BJ (cell line): Measurements from ENCODE around the gene LRRC52. TPM values are rescaled to one million over a fixed set of nuclear protein-coding genes. Genes with fewer than 3 reads are reported as not detected.

Source experiments
- CTCF ChIA-PET: fragments of 350-600 bp; formaldehyde crosslinking; extraction: SDS; loops from one replicate; lab custom pipeline; 2021; ENCODE audit warnings: antibody characterized with exemption, inconsistent platforms; lab: Yijun Ruan, JAX
- POLR2A ChIA-PET: fragments of 300-600 bp; sonication (Branson Sonifier 250); formaldehyde crosslinking; extraction: SDS; loops from one replicate; lab custom pipeline; 2021; ENCODE audit warnings: antibody characterized with exemption; lab: Charles Lee
- DNase-seq: peaks from one replicate; pipeline ENCODE4 v3.0.0-alpha.2; 2011; ENCODE audit warnings: low read depth
- H3K27me3 ChIP-seq: 2 replicates; pipeline ENCODE4 v1.6.0; 2011; ENCODE audit warnings: low read length; ENCODE audit not compliant: control insufficient read depth, insufficient read depth
- H3K36me3 ChIP-seq: 2 replicates; pipeline ENCODE4 v1.5.1; 2011; ENCODE audit warnings: low read length; ENCODE audit not compliant: control insufficient read depth, insufficient read depth
- H3K4me3 ChIP-seq: 2 replicates; pipeline ENCODE4 v1.5.1; 2011; ENCODE audit warnings: low read depth, mild to moderate bottlenecking, control low read depth, low read length
- polyA plus RNA-seq: library from polyadenylated mRNA; depleted of rRNA; stranded (reverse); fragments of >200 nt; gene quantifications from 2 replicates; pipeline ENCODE4 v1.2.3, GENCODE V29; 2011
- TF ChIP-seq, protein P1 (sequence below): IDR thresholded peaks from 2 replicates; pipeline ENCODE4 v1.5.1; 2011; ENCODE audit warnings: low read depth, mild to moderate bottlenecking, control low read depth, inconsistent platforms, low read length, moderate library complexity; ENCODE audit not compliant: insufficient read depth

The LRRC52 gene
- polyA plus RNA-seq, 1 experiment, result not detected

DNA sequence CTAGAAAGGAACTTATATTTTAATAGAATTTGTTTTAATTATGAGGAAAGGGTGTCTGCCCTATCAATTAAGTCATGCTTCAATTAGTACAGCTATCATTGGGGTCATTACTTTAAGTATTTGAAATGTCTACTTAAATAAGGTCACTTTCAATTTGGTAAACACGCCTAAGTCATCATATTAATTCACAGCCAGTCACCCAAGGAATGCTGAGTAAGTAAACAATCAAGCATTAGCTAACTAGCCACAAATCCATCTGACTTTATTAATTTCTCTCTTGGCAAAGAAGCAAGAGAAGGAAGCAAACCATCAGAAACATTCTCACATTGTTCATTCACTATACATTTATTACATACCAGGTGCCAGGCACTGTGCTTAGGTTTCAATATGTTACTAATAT is 1.2 kb upstream of the LRRC52 start:
- Histone ChIP-seq H3K4me3 (no peak overlapping the region), H3K27me3 (no peaks in the 10 kb centered on the region; the same call in 1 of the 2 replicates), H3K36me3 (no peaks in the 10 kb centered on the region)
- no peak for DNase-seq
- ChIA-PET CTCF (no interaction called here), POLR2A (no interaction called here)
- TF ChIP-seq, protein P1, sequence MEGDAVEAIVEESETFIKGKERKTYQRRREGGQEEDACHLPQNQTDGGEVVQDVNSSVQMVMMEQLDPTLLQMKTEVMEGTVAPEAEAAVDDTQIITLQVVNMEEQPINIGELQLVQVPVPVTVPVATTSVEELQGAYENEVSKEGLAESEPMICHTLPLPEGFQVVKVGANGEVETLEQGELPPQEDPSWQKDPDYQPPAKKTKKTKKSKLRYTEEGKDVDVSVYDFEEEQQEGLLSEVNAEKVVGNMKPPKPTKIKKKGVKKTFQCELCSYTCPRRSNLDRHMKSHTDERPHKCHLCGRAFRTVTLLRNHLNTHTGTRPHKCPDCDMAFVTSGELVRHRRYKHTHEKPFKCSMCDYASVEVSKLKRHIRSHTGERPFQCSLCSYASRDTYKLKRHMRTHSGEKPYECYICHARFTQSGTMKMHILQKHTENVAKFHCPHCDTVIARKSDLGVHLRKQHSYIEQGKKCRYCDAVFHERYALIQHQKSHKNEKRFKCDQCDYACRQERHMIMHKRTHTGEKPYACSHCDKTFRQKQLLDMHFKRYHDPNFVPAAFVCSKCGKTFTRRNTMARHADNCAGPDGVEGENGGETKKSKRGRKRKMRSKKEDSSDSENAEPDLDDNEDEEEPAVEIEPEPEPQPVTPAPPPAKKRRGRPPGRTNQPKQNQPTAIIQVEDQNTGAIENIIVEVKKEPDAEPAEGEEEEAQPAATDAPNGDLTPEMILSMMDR, result no peak

DNA sequence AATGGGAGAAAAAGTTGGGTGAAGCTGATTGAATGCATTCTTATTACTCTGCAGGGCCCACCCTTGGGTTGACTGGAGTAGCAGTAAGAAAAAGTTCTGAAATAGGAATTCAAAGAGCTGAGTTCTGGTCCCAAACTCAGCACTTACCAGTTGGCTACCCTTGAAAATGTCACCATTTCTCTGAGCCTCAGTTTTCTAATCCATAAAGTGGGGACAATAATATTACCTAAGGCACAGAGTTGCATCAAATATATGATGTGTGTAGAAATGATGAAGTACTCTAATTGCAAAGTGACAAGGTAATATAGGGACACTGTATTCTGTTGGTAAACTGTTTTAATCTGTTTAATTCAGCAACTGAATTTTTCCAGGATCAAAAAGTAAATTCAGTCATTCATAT is 1.2 kb downstream of the LRRC52 start:
- ChIA-PET POLR2A (no interaction called here), CTCF (no interaction called here)
- no peak overlapping the region for H3K4me3 ChIP-seq
- H3K27me3 ChIP-seq, result peaks cover under 1% of the 10 kb centered on the region
- no peaks in the 10 kb centered on the region for H3K36me3 ChIP-seq
- no peak for DNase-seq
- TF ChIP-seq, protein P1, result no peak

DNA sequence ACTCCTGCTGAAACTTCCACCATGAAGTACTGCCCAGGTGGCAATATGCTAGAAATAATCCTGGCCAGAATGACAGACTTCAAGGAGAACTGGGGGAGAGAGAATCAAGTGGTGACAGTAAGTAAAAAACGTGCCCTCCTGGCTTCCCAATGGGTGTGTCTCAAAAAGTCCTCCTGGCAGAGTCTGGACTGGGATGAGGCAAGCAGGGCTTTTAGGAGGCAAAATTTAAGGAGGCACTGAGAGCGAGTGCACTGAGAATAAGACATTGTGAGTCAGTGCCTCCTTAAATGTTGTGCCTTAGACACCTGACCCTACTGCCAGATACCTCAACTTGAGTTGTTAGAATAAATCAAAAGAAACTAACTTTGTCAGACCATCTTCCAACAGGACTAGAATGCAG is 2.2 kb downstream of the LRRC52 start:
- TF ChIP-seq, protein P1, result no peak
- DNase-seq, result no peak
- H3K27me3 ChIP-seq, result peaks cover 1% of the 10 kb centered on the region
- H3K36me3 ChIP-seq, result no peaks in the 10 kb centered on the region
- ChIA-PET CTCF (no interaction called here), POLR2A (no interaction called here)
- H3K4me3 ChIP-seq, result no peak overlapping the region

DNA sequence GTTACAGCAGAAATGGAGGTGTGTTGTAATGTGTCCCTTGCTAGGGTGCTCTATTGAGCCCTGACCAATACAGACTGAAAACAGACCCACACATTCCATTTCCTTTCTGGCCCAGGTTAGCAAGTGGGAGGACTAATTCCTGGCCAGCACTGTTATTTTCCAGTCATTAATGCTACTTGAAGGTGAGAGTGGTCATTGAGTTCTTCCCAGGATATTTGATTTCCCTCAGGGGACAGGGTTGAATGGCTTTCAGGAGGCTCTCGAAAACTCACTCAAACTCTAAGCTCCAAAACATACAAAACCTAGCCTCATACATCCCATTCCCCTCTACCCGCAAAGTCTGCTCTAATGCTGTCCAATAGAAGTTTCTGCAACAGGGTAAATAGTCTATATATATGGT is 6.2 kb downstream of the LRRC52 start:
- Histone ChIP-seq H3K27me3 (peaks cover 1% of the 10 kb centered on the region), H3K36me3 (no peaks in the 10 kb centered on the region), H3K4me3 (no peak overlapping the region)
- ChIA-PET POLR2A (no interaction called here), CTCF (no interaction called here)
- TF ChIP-seq, protein P1, result no peak
- DNase-seq, result no peak

DNA sequence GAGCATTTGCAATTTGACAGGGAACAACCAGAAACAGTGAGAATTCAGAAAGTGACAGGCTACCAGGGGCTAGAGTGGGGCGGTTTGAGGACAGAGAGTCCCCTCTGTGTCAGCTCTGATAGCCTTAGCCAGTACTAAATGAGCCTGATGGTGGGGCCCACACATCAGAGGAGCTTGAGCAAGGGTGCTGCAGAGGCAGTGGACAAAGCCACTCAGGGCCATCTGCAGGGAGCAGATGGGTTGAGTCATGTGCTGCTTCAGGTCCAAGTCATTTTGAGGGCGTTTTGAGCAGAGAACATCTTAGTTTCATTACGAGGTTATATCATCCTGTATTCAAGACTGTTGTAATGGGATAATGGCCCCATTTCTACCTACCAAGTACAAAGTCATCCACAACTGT is 7.7 kb downstream of the LRRC52 start:
- CTCF ChIA-PET, result no interaction called here
- POLR2A ChIA-PET, result no interaction called here
- peaks cover 1% of the 10 kb centered on the region for H3K27me3 ChIP-seq

More for the DNA sequence above, 7.7 kb downstream of the LRRC52 start:
- DNase-seq, result no peak
- H3K4me3 ChIP-seq, result no peak overlapping the region
- no peaks in the 10 kb centered on the region for H3K36me3 ChIP-seq
- TF ChIP-seq, protein P1, result no peak
